WERI-Rb-1 (cell line): ENCODE results near the gene MAP3K5.

Experiments used
- DNase-seq: peaks from one replicate; pipeline ENCODE4 v3.0.0-alpha.2; 2020
- H3K27ac ChIP-seq: fragments of 250-450 bp; sonication (Bioruptor Pico); 2 replicates; pipeline ENCODE4 v1.5.1; 2020; ENCODE audit warnings: mild to moderate bottlenecking, moderate library complexity
- H3K27me3 ChIP-seq: fragments of 250-450 bp; sonication (Bioruptor Pico); 2 replicates; pipeline ENCODE4 v1.5.1; 2021; ENCODE audit warnings: mild to moderate bottlenecking, low read depth, moderate library complexity; ENCODE audit not compliant: insufficient read depth, severe bottlenecking
- H3K36me3 ChIP-seq: fragments of 250-450 bp; sonication (Bioruptor Pico); 2 replicates; pipeline ENCODE4 v1.5.1; 2020; ENCODE audit warnings: mild to moderate bottlenecking, moderate library complexity
- H3K4me3 ChIP-seq: 2 replicates; pipeline ENCODE4 v1.5.1; 2011; ENCODE audit warnings: low read depth, mild to moderate bottlenecking, control low read depth, low read length
- H3K9me3 ChIP-seq: fragments of 250-450 bp; sonication (Bioruptor Pico); 2 replicates; pipeline ENCODE4 v1.5.1; 2021; ENCODE audit warnings: mild to moderate bottlenecking, moderate library complexity; ENCODE audit not compliant: severe bottlenecking
- TF ChIP-seq, protein P1 (sequence below): IDR thresholded peaks from 2 replicates; pipeline ENCODE4 v1.5.1; 2011; ENCODE audit warnings: low read depth, mild to moderate bottlenecking, control low read depth, inconsistent platforms, low read length

The MAP3K5 gene

GRCh38 chr6:136657666-136658065 is 134.6 kb downstream of the MAP3K5 start:
- TF ChIP-seq, protein P1, sequence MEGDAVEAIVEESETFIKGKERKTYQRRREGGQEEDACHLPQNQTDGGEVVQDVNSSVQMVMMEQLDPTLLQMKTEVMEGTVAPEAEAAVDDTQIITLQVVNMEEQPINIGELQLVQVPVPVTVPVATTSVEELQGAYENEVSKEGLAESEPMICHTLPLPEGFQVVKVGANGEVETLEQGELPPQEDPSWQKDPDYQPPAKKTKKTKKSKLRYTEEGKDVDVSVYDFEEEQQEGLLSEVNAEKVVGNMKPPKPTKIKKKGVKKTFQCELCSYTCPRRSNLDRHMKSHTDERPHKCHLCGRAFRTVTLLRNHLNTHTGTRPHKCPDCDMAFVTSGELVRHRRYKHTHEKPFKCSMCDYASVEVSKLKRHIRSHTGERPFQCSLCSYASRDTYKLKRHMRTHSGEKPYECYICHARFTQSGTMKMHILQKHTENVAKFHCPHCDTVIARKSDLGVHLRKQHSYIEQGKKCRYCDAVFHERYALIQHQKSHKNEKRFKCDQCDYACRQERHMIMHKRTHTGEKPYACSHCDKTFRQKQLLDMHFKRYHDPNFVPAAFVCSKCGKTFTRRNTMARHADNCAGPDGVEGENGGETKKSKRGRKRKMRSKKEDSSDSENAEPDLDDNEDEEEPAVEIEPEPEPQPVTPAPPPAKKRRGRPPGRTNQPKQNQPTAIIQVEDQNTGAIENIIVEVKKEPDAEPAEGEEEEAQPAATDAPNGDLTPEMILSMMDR: no peak
- DNase-seq: peak; percentile 20
- Histone ChIP-seq H3K9me3 (no peaks in the 10 kb centered on the region), H3K27me3 (no peaks in the 10 kb centered on the region), H3K27ac (no peak overlapping the region), H3K4me3 (no peak overlapping the region), H3K36me3 (no peaks in the 10 kb centered on the region)

DNA sequence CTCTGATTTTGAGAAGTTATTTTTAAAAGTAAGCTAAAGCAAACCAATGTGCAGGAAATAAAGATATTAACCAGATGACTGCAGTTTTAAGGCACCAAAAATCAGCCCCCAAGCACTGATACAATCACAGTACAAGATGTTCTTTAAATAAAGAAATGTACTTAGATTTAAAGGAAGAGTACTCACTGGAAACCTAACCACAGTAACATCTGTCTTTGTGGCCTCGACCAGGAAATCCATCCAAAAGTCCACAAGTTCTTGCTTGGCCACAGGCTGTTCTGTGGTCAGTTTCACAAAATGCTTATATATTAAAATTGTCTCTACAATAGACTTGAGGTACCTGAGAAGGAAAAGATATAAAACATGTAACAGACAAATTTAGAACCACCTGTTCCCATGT is 136.2 kb downstream of the MAP3K5 start:
- TF ChIP-seq, protein P1: no peak
- Histone ChIP-seq H3K27ac (no peak overlapping the region), H3K36me3 (no peaks in the 10 kb centered on the region), H3K27me3 (no peaks in the 10 kb centered on the region), H3K4me3 (no peak overlapping the region), H3K9me3 (no peaks in the 10 kb centered on the region)
- DNase-seq: no peak

DNA sequence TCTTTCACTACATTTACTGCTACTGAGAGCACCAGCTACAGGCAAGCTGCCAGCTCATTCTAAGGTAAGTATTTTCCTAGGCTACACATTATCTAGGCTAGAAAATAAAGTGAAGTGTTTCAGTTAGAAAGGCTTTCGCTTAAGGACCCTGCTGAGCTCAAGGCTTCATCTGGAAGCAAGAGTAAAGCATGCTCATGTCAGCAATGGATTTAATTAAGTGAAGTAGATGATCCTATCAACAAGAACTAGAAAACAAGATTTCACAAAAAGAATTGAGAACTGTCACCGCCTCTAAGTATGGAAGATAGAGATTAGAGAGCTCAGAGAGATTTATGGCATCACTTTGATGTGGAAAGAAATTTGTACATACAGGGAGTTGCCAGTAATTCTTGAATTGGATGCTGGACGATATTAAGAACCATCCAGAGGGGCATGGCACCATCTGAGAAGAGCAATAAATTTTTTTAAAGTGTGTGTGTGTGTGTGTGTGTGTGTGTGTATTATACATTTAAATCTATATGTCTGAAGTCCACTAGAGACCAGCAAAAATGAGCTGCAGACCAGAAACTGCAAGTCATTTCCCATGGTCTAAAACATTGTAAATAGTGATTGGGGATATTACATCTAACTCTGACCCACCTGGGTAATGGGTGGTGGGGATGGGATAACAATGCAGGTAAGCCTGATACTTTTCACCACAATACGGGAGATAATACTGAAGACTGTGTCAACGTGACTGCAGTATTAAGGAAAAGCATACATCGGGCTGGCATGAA is 136.8 kb downstream of the MAP3K5 start:
- Histone ChIP-seq H3K4me3 (no peak overlapping the region), H3K27ac (peak overlapping the region; percentile 16), H3K27me3 (no peaks in the 10 kb centered on the region), H3K36me3 (no peaks in the 10 kb centered on the region), H3K9me3 (no peaks in the 10 kb centered on the region)
- TF ChIP-seq, protein P1: no peak
- peak; percentile 64 for DNase-seq

- Histone ChIP-seq H3K27ac (no peak overlapping the region), H3K36me3 (no peaks in the 10 kb centered on the region), H3K4me3 (no peak overlapping the region), H3K27me3 (no peaks in the 10 kb centered on the region), H3K9me3 (no peaks in the 10 kb centered on the region)
- no peak for DNase-seq
- TF ChIP-seq, protein P1: no peak
Measured at GRCh38 chr6:136654086-136654485, 138.2 kb downstream of the MAP3K5 start.

DNA sequence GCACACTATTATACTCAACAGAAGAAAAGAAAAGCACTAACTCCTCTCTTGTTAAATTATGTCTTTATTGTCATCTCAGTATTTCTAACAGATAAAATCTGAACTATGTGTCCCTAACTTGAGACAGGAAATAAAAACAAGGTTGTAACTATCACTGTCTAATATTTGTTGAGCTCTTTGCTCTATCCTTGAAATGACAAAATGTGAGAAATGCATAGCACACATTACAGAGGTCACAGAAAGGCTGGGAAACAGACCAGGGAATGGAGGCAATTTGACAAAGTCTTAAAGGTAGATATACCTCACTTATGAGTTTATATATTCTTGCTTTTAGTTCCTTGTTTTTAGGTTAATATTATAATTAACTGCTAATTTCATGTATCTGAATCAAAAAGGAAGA is 139.6 kb downstream of the MAP3K5 start:
- no peak overlapping the region for H3K27ac ChIP-seq
- H3K9me3 ChIP-seq: no peaks in the 10 kb centered on the region
- no peak overlapping the region for H3K4me3 ChIP-seq
- TF ChIP-seq, protein P1: no peak
- no peaks in the 10 kb centered on the region for H3K27me3 ChIP-seq
- no peak for DNase-seq
- H3K36me3 ChIP-seq: no peaks in the 10 kb centered on the region

DNA sequence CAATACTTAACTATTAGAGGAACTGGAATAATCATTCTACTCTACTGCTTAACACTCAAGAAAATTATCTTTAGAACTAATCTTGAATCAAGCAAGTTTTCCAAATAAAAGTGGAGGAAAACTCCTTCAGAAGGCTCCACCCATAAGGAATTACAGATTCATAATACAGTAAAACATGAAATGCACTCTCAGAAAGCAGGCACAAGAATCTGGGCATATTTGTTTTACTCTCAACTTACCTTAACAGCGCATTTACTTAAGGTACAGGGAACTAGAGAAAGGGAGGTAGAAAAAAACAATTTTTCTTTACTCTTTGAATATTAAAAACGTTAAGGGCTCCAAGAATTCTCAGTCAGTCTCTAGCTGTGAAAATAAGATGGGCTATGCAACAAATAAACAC is 140.3 kb downstream of the MAP3K5 start:
- H3K36me3 ChIP-seq: no peaks in the 10 kb centered on the region
- DNase-seq: no peak
- H3K27ac ChIP-seq: no peak overlapping the region
- H3K9me3 ChIP-seq: no peaks in the 10 kb centered on the region
- no peaks in the 10 kb centered on the region for H3K27me3 ChIP-seq
- H3K4me3 ChIP-seq: no peak overlapping the region
- TF ChIP-seq, protein P1: no peak
